Measurements from ENCODE around the gene RNU5B-1.

RNU5B-1 gene

GRCh38 chr15:65329288-65329983 is 25.0 kb downstream of the RNU5B-1 start:
- no peak for DNase-seq

- DNase-seq = no peak
Observed at GRCh38 chr15:65329984-65330735, 25.7 kb downstream of the RNU5B-1 start.

- DNase-seq = no peak
Observed at GRCh38 chr15:65330934-65331645, 26.6 kb downstream of the RNU5B-1 start.

- DNase-seq = no peak
Observed at GRCh38 chr15:65331811-65332210, 27.3 kb downstream of the RNU5B-1 start.

GRCh38 chr15:65332391-65333147 is 28.1 kb downstream of the RNU5B-1 start:
- peak in 1 of 2 experiments; percentile 41 for DNase-seq

GRCh38 chr15:65333148-65333820 is 28.8 kb downstream of the RNU5B-1 start:
- no peak for DNase-seq

- no peak for DNase-seq
Observed at GRCh38 chr15:65333856-65334255, 29.4 kb downstream of the RNU5B-1 start.

GRCh38 chr15:65334586-65335231 is 30.2 kb downstream of the RNU5B-1 start:
- DNase-seq = no peak

- DNase-seq = no peak
Observed at GRCh38 chr15:65335278-65336055, 31.0 kb downstream of the RNU5B-1 start.

- peak in 1 of 2 experiments; percentile 26 for DNase-seq
Observed at GRCh38 chr15:65336493-65337435, 32.3 kb downstream of the RNU5B-1 start.

- DNase-seq = peak in 1 of 2 experiments; percentile 17
Observed at GRCh38 chr15:65337436-65338070, 33.1 kb downstream of the RNU5B-1 start.

- DNase-seq = peak in 1 of 2 experiments; percentile 2
Observed at GRCh38 chr15:65338366-65338765, 33.9 kb downstream of the RNU5B-1 start.

- DNase-seq = no peak
Observed at GRCh38 chr15:65338823-65339222, 34.3 kb downstream of the RNU5B-1 start.

GRCh38 chr15:65339416-65339815 is 34.9 kb downstream of the RNU5B-1 start:
- DNase-seq = no peak

GRCh38 chr15:65339920-65340319 is 35.4 kb downstream of the RNU5B-1 start:
- DNase-seq = no peak

- DNase-seq = no peak
Observed at GRCh38 chr15:65342493-65342892, 38.0 kb downstream of the RNU5B-1 start.

- DNase-seq = no peak
Observed at GRCh38 chr15:65343374-65343981, 39.0 kb downstream of the RNU5B-1 start.

- DNase-seq = no peak
Observed at GRCh38 chr15:65344214-65344913, 39.9 kb downstream of the RNU5B-1 start.

Measured in NCI-H2081 (cell line).